ENCODE data around the gene DNAJB6. TPM values are rescaled to one million over a fixed set of nuclear protein-coding genes. Genes with fewer than 3 reads are reported as not detected.

The DNAJB6 gene
- total RNA-seq, 1 donor from 2014 or later = 172 TPM

DNA sequence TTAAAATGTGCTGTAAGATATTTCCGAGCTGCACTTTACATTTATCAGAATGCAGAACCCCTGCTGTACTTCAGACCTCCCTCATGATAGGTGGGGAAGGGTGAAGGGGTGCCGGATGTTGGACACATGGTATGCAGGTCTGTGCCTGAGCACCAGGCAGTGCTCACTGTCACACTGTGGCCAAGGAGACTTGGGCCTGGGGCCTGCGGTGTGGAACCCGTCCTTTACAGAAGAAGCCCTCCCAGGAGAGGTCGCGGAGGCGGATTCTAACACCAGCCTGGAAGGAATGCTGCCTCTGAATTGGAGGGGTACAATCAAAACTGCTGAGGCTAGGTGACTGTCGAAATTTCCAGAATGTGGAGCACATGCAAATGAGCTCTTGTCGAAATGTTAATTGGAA is 34.5 kb downstream of the DNAJB6 start:
- no peaks in the 10 kb centered on the region for H3K9me3 ChIP-seq (ENCODE audit: low read depth)
- Mint-ChIP-seq H3K27ac (no peak overlapping the region), H3K36me3 (peaks cover 62% of the 10 kb centered on the region), H3K9me3 (no peaks in the 10 kb centered on the region), H3K4me3 (no peak overlapping the region), H3K27me3 (ENCODE audit: insufficient read depth, low read depth) (peaks cover 6% of the 10 kb centered on the region), H3K4me1 (peaks cover 3% of the 10 kb centered on the region)
- H3K9ac ChIP-seq = no peak overlapping the region
- no peak overlapping the region for H3K27ac ChIP-seq
- peaks cover 99% of the 10 kb centered on the region for H3K79me2 ChIP-seq (ENCODE audit: low read depth)
- H4K20me1 ChIP-seq (ENCODE audit: low read depth) = peaks cover 66% of the 10 kb centered on the region
- TF ChIP-seq EZH2 (IDR thresholded peaks at IDR 0.05) = no peak
- TF ChIP-seq, protein P1, sequence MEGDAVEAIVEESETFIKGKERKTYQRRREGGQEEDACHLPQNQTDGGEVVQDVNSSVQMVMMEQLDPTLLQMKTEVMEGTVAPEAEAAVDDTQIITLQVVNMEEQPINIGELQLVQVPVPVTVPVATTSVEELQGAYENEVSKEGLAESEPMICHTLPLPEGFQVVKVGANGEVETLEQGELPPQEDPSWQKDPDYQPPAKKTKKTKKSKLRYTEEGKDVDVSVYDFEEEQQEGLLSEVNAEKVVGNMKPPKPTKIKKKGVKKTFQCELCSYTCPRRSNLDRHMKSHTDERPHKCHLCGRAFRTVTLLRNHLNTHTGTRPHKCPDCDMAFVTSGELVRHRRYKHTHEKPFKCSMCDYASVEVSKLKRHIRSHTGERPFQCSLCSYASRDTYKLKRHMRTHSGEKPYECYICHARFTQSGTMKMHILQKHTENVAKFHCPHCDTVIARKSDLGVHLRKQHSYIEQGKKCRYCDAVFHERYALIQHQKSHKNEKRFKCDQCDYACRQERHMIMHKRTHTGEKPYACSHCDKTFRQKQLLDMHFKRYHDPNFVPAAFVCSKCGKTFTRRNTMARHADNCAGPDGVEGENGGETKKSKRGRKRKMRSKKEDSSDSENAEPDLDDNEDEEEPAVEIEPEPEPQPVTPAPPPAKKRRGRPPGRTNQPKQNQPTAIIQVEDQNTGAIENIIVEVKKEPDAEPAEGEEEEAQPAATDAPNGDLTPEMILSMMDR (IDR thresholded peaks at IDR 0.05) = no peak
- TF ChIP-seq EZH2phosphoT487 (IDR thresholded peaks at IDR 0.05) = no peak
- H3K27me3 ChIP-seq = no peaks in the 10 kb centered on the region
- no peaks in the 10 kb centered on the region for H3K4me1 ChIP-seq
- H2AFZ ChIP-seq (replicated peaks) = no peak overlapping the region
- peaks cover 30% of the 10 kb centered on the region for H3K36me3 ChIP-seq
- no peak for DNase-seq (ENCODE audit: low spot score)
- H3K4me3 ChIP-seq = no peak overlapping the region
- peaks cover 8% of the 10 kb centered on the region for H3F3A ChIP-seq (ENCODE audit: low read depth)
- H3K4me2 ChIP-seq = no peak overlapping the region

- H3K36me3 Mint-ChIP-seq = peaks cover 59% of the 10 kb centered on the region
Measured at GRCh38 chr7:157372300-157373232, 35.8 kb downstream of the DNAJB6 start.

DNA sequence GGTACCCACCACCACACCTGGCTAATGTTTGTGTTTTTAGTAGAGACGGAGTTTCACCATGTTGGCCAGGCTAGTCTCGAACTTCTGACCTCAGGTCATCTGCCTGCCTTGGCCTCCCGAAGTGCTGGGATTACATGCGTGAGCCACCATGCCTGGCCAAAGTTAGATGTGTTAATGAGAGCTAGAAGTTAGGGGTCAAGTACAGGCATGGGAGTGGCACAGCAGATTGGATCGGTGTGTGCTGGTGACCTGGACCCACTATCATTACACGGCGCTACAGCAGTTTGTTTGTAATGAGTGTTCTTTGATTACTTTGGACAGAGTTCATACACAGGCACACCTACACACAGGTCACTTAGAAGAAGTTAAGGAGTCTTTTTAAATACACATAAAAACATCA is 36.7 kb downstream of the DNAJB6 start:
- no peak overlapping the region for H3K27ac Mint-ChIP-seq
- H4K20me1 ChIP-seq (ENCODE audit: low read depth) = peaks cover 73% of the 10 kb centered on the region
- H3K36me3 Mint-ChIP-seq = peaks cover 62% of the 10 kb centered on the region
- no peak overlapping the region for H2AFZ ChIP-seq (replicated peaks)
- DNase-seq (ENCODE audit: low spot score) = no peak
- H3K27ac ChIP-seq = no peak overlapping the region
- H3K36me3 ChIP-seq = peaks cover 18% of the 10 kb centered on the region
- H3K4me3 ChIP-seq = no peak overlapping the region
- no peaks in the 10 kb centered on the region for H3K9me3 Mint-ChIP-seq
- H3K9me3 ChIP-seq (ENCODE audit: low read depth) = no peaks in the 10 kb centered on the region
- H3K4me1 ChIP-seq = no peaks in the 10 kb centered on the region
- H3F3A ChIP-seq (ENCODE audit: low read depth) = peaks cover 2% of the 10 kb centered on the region
- H3K9ac ChIP-seq = no peak overlapping the region
- H3K27me3 ChIP-seq = no peaks in the 10 kb centered on the region
- TF ChIP-seq EZH2 (IDR thresholded peaks at IDR 0.05) = no peak
- TF ChIP-seq EZH2phosphoT487 (IDR thresholded peaks at IDR 0.05) = no peak
- TF ChIP-seq, protein P1 (IDR thresholded peaks at IDR 0.05) = no peak
- peaks cover 6% of the 10 kb centered on the region for H3K4me1 Mint-ChIP-seq
- H3K79me2 ChIP-seq (ENCODE audit: low read depth) = peaks cover 99% of the 10 kb centered on the region
- no peak overlapping the region for H3K4me3 Mint-ChIP-seq
- peaks cover 5% of the 10 kb centered on the region for H3K27me3 Mint-ChIP-seq (ENCODE audit: insufficient read depth, low read depth)
- H3K4me2 ChIP-seq = no peak overlapping the region

More at GRCh38 chr7:157372300-157373232, 35.8 kb downstream of the DNAJB6 start:
- peaks cover 18% of the 10 kb centered on the region for H3K36me3 ChIP-seq
- H3K9me3 Mint-ChIP-seq = no peaks in the 10 kb centered on the region
- H3K27me3 ChIP-seq = no peaks in the 10 kb centered on the region
- peaks cover 5% of the 10 kb centered on the region for H3K27me3 Mint-ChIP-seq (ENCODE audit: insufficient read depth, low read depth)
- H3F3A ChIP-seq (ENCODE audit: low read depth) = peaks cover 8% of the 10 kb centered on the region
- TF ChIP-seq, protein P1 (IDR thresholded peaks at IDR 0.05) = no peak
- TF ChIP-seq EZH2phosphoT487 (IDR thresholded peaks at IDR 0.05) (no peak), EZH2 (IDR thresholded peaks at IDR 0.05) (no peak)
- DNase-seq (ENCODE audit: low spot score) = no peak
- H3K4me1 Mint-ChIP-seq = peaks cover 6% of the 10 kb centered on the region
- no peaks in the 10 kb centered on the region for H3K9me3 ChIP-seq (ENCODE audit: low read depth)
- H3K9ac ChIP-seq = no peak overlapping the region
- no peak overlapping the region for H3K27ac ChIP-seq
- peaks cover 68% of the 10 kb centered on the region for H4K20me1 ChIP-seq (ENCODE audit: low read depth)
- H3K4me1 ChIP-seq = no peaks in the 10 kb centered on the region
- H3K4me3 Mint-ChIP-seq = no peak overlapping the region
- peaks cover 99% of the 10 kb centered on the region for H3K79me2 ChIP-seq (ENCODE audit: low read depth)
- H3K4me2 ChIP-seq = no peak overlapping the region
- no peak overlapping the region for H3K27ac Mint-ChIP-seq
- H3K4me3 ChIP-seq = no peak overlapping the region
- H2AFZ ChIP-seq (replicated peaks) = no peak overlapping the region

All from neural progenitor cell (in vitro differentiated cells).